Suprapubic skin (tissue), 4 donors: Measurements from ENCODE around the gene SIRT5.

Source experiments
- EP300 ChIP-seq: sonication (generic); formaldehyde crosslinking; IDR thresholded peaks from one replicate; pipeline ENCODE4 v1.6.1; 2017; ENCODE audit warnings: antibody characterized with exemption
- POLR2A ChIP-seq, 2 donors: fragments of 450-650 bp; IDR thresholded peaks; one replicate each; pipeline ENCODE4 v1.6.1; 2017; ENCODE audit warnings: antibody characterized with exemption in 2 of 2, mild to moderate bottlenecking in 2 of 2, moderate library complexity in 2 of 2
- POLR2AphosphoS5 ChIP-seq, 3 donors: sonication (generic); formaldehyde crosslinking; IDR thresholded peaks; one replicate each; pipeline ENCODE4 v1.6.1; 2017; ENCODE audit warnings: antibody characterized with exemption in 3 of 3
- TF ChIP-seq, protein P1 (sequence below), 2 donors: fragments of 200-600 bp in 1 of 2; fragments of 450-650 bp in 1 of 2; sonication (generic) in 1 of 2; IDR thresholded peaks; one replicate each; pipeline ENCODE4 v1.5.1; 2016 to 2019; ENCODE audit warnings: antibody characterized with exemption in 2 of 2, mild to moderate bottlenecking in 1 of 2, moderate library complexity in 1 of 2

DNA sequence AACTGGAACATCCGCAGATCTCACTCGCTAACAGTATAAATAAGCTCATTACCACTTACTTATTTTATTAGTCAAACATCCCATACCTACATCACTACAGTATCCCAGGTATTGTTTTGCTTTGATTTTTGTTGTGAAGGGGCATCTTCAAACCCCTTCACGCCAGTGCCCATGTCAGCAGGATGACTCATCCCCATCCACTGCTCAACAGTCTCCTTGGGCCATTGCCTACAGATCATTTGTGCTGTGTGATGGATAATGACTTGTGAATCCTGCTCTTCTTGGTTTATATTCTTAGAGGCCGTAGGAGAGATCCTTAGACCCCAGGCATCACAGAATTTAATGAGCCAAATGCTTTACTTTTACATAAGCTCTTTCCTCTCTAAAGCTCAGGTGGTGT, 8.5 kb upstream of the SIRT5 start:
- no peak for TF ChIP-seq EP300
- no peak for TF ChIP-seq POLR2A (IDR thresholded peaks at IDR 0.05)
- TF ChIP-seq, protein P1, sequence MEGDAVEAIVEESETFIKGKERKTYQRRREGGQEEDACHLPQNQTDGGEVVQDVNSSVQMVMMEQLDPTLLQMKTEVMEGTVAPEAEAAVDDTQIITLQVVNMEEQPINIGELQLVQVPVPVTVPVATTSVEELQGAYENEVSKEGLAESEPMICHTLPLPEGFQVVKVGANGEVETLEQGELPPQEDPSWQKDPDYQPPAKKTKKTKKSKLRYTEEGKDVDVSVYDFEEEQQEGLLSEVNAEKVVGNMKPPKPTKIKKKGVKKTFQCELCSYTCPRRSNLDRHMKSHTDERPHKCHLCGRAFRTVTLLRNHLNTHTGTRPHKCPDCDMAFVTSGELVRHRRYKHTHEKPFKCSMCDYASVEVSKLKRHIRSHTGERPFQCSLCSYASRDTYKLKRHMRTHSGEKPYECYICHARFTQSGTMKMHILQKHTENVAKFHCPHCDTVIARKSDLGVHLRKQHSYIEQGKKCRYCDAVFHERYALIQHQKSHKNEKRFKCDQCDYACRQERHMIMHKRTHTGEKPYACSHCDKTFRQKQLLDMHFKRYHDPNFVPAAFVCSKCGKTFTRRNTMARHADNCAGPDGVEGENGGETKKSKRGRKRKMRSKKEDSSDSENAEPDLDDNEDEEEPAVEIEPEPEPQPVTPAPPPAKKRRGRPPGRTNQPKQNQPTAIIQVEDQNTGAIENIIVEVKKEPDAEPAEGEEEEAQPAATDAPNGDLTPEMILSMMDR (IDR thresholded peaks at IDR 0.05): no peak
- no peak for TF ChIP-seq POLR2AphosphoS5 (IDR thresholded peaks at IDR 0.05)
